Lower leg skin (tissue), 4 donors: ENCODE data around the gene LRP3. TPM values are rescaled to one million over a fixed set of nuclear protein-coding genes. Genes with fewer than 3 reads are reported as not detected.

ENCODE experiments used
- DNase-seq, 2 donors: peaks; one replicate each; pipeline ENCODE4 v3.0.0-alpha.2; 2019; ENCODE audit warnings: low spot score in 2 of 2
- H3K4me3 ChIP-seq: fragments of 200-600 bp; sonication (generic); 2 replicates; pipeline ENCODE4 v1.5.1; 2017; ENCODE audit warnings: mild to moderate bottlenecking, low read depth; ENCODE audit not compliant: poor library complexity, severe bottlenecking
- CTCF ChIP-seq, 3 donors: fragments of 450-650 bp; IDR thresholded peaks; one replicate each; pipeline ENCODE4 v1.5.1; 2016; ENCODE audit warnings: antibody characterized with exemption in 3 of 3, mild to moderate bottlenecking in 3 of 3, moderate library complexity in 2 of 3
- POLR2A ChIP-seq, 2 donors: fragments of 450-650 bp; IDR thresholded peaks; one replicate each; pipeline ENCODE4 v1.6.1; 2016 to 2017; ENCODE audit warnings: antibody characterized with exemption in 2 of 2, mild to moderate bottlenecking in 1 of 2, moderate library complexity in 1 of 2
- WGBS, 2 donors: methylation state at CpG; one replicate each; pipeline ENCODE4 v1.1.5; 2018; 5-methylcytosine and 5-hydroxymethylcytosine counted together
- intact Hi-C: fragments of 100-400 bp; cut with DNase I; formaldehyde crosslinking; loops from one replicate; pipeline ENCODE4 v1.15.0; 2023; ENCODE audit warnings: low total_unique reads
- total RNA-seq, 4 donors: library from RNA; depleted of rRNA; stranded (reverse); fragments of >200 nt; gene quantifications; one replicate each; pipeline ENCODE4 v1.1.0, GENCODE V29; 2016

LRP3 gene
- total RNA-seq, 4 donors from 2014 or later = 9.4 to 27.4 (median 18.0) TPM

GRCh38 chr19:33202546-33203507, 8.7 kb downstream of the LRP3 start:
- no peak overlapping the region for H3K4me3 ChIP-seq
- no peak for DNase-seq
- TF ChIP-seq CTCF (IDR thresholded peaks at IDR 0.05) (no peak), POLR2A (IDR thresholded peaks at IDR 0.05) (no peak)
- 92 to 93% methylated on average over 27 of the region's 27 CpGs for WGBS, 2 donors
- intact Hi-C loops = loop anchor here (10.0 kb wide), 1 partner anchor 552 kb away; no protein-coding TSS in a partner anchor

GRCh38 chr19:33203529-33203928, 9.4 kb downstream of the LRP3 start:
- TF ChIP-seq CTCF (IDR thresholded peaks at IDR 0.05) (no peak), POLR2A (IDR thresholded peaks at IDR 0.05) (no peak)
- H3K4me3 ChIP-seq = no peak overlapping the region
- WGBS, 2 donors = 78 to 82% methylated on average over 6 of the region's 6 CpGs
- no peak for DNase-seq
- intact Hi-C loops = loop anchor here (10.0 kb wide), 1 partner anchor 551 kb away; no protein-coding TSS in a partner anchor

- 86 to 91% methylated on average over 30 to 31 of the region's 32 CpGs for WGBS, 2 donors
- no peak for DNase-seq
- intact Hi-C loops = loop anchor here (10.0 kb wide), 1 partner anchor 550 kb away; no protein-coding TSS in a partner anchor
- TF ChIP-seq POLR2A (IDR thresholded peaks at IDR 0.05) (no peak), CTCF (IDR thresholded peaks at IDR 0.05) (no peak)
- H3K4me3 ChIP-seq = no peak overlapping the region
Observed at GRCh38 chr19:33204136-33204973, 10.2 kb downstream of the LRP3 start.

- intact Hi-C loops = loop anchor here (10.0 kb wide), 1 partner anchor 550 kb away; no protein-coding TSS in a partner anchor
- TF ChIP-seq CTCF (IDR thresholded peaks at IDR 0.05) (no peak), POLR2A (IDR thresholded peaks at IDR 0.05) (no peak)
- no peak for DNase-seq
- no peak overlapping the region for H3K4me3 ChIP-seq
- 88 to 89% methylated on average over 8 to 18 of the region's 27 CpGs for WGBS, 2 donors
Observed at GRCh38 chr19:33205110-33205509, 11.0 kb downstream of the LRP3 start.

GRCh38 chr19:33205531-33206260, 11.6 kb downstream of the LRP3 start:
- intact Hi-C loops = loop anchor here (10.0 kb wide), 1 partner anchor 549 kb away; no protein-coding TSS in a partner anchor
- WGBS, 2 donors = 92 to 95% methylated on average over 37 to 54 of the region's 64 CpGs
- TF ChIP-seq CTCF (IDR thresholded peaks at IDR 0.05) (no peak), POLR2A (IDR thresholded peaks at IDR 0.05) (no peak)
- no peak for DNase-seq
- H3K4me3 ChIP-seq = no peak overlapping the region
